ENCODE data around the gene THRA. TPM values are rescaled to one million over a fixed set of nuclear protein-coding genes. Genes with fewer than 3 reads are reported as not detected.

THRA gene
- polyA plus RNA-seq, 3 donors from 2014 or later = 5.0 to 15.0 (median 8.0) TPM

- peaks cover 65 to 70% of the 10 kb centered on the region in 2 donors for H3K4me1 Mint-ChIP-seq
- peak overlapping the region; percentile 74 to 90 (median 87) for H3K4me3 Mint-ChIP-seq
- H3K9me3 Mint-ChIP-seq = no peaks in the 10 kb centered on the region
- H3K36me3 Mint-ChIP-seq = peaks cover 4 to 12% (median 5%) of the 10 kb centered on the region in 3 donors
- peaks cover 18 to 22% (median 20%) of the 10 kb centered on the region in 3 donors for H3K27me3 Mint-ChIP-seq (ENCODE audit: low read depth in 3 of 3)
- peak; percentile 89 to 93 (median 90) for DNase-seq
- peak overlapping the region; percentile 95 to 99 (median 97) for H3K27ac Mint-ChIP-seq
These were observed 33.4 kb downstream of the THRA start for GRCh38 chr17:40095944-40096791.

- peaks cover 18 to 22% (median 20%) of the 10 kb centered on the region in 3 donors for H3K27me3 Mint-ChIP-seq (ENCODE audit: low read depth in 3 of 3)
- H3K27ac Mint-ChIP-seq = peak overlapping the region; percentile 95 to 99 (median 97)
- H3K9me3 Mint-ChIP-seq = no peaks in the 10 kb centered on the region
- H3K4me3 Mint-ChIP-seq = peak overlapping the region; percentile 74 to 90 (median 87)
- peaks cover 70 to 77% of the 10 kb centered on the region in 2 donors for H3K4me1 Mint-ChIP-seq
- no peak for DNase-seq
- peaks cover 4 to 12% (median 5%) of the 10 kb centered on the region in 3 donors for H3K36me3 Mint-ChIP-seq
These were observed 34.3 kb downstream of the THRA start for GRCh38 chr17:40097087-40097486.

GRCh38 chr17:40097931-40098845, 35.4 kb downstream of the THRA start:
- H3K4me1 Mint-ChIP-seq = peaks cover 70 to 79% of the 10 kb centered on the region in 2 donors
- H3K27ac Mint-ChIP-seq = peak overlapping the region; percentile 95 to 99 (median 97)
- no peak for DNase-seq
- peak overlapping the region; percentile 74 to 94 (median 88) for H3K4me3 Mint-ChIP-seq
- H3K9me3 Mint-ChIP-seq = no peaks in the 10 kb centered on the region
- H3K27me3 Mint-ChIP-seq (ENCODE audit: low read depth in 3 of 3) = peaks cover 18 to 22% (median 20%) of the 10 kb centered on the region in 3 donors
- H3K36me3 Mint-ChIP-seq = peaks cover 4 to 12% (median 5%) of the 10 kb centered on the region in 3 donors

- Mint-ChIP-seq H3K27me3 (ENCODE audit: low read depth in 3 of 3) (peaks cover 18 to 26% (median 20%) of the 10 kb centered on the region in 3 donors), H3K36me3 (peaks cover 0 to 5% (median 4%) of the 10 kb centered on the region in 3 donors), H3K9me3 (no peaks in the 10 kb centered on the region), H3K27ac (peak overlapping the region; percentile 95 to 99 (median 97)), H3K4me1 (peaks cover 78 to 84% of the 10 kb centered on the region in 2 donors), H3K4me3 (peak overlapping the region; percentile 74 to 94 (median 85))
- peak; percentile 97 to 99 (median 98) for DNase-seq
These were observed 36.3 kb downstream of the THRA start for GRCh38 chr17:40098846-40099618.

- Mint-ChIP-seq H3K27me3 (ENCODE audit: low read depth in 3 of 3) (peaks cover 20 to 27% (median 20%) of the 10 kb centered on the region in 3 donors), H3K4me1 (peaks cover 84 to 86% of the 10 kb centered on the region in 2 donors), H3K27ac (peak overlapping the region; percentile 95 to 98 (median 96)), H3K4me3 (peak overlapping the region; percentile 74 to 94 (median 85)), H3K9me3 (no peaks in the 10 kb centered on the region), H3K36me3 (peaks cover 0 to 5% (median 2%) of the 10 kb centered on the region in 3 donors)
- no peak for DNase-seq
These were observed 37.1 kb downstream of the THRA start for GRCh38 chr17:40099619-40100418.

- Mint-ChIP-seq H3K4me1 (peaks cover 84 to 86% of the 10 kb centered on the region in 2 donors), H3K27me3 (ENCODE audit: low read depth in 3 of 3) (peaks cover 20 to 27% (median 20%) of the 10 kb centered on the region in 3 donors), H3K36me3 (peaks cover 0 to 5% (median 2%) of the 10 kb centered on the region in 3 donors), H3K9me3 (no peaks in the 10 kb centered on the region), H3K27ac (peak within 1 kb of the TSS; percentile 95 to 98 (median 96)), H3K4me3 (peak within 1 kb of the TSS; percentile 74 to 94 (median 85))
- no peak for DNase-seq
These were observed 37.6 kb downstream of the THRA start, which contains the start of gene NR1D1 for GRCh38 chr17:40100419-40100668. Gene NR1D1 (minus strand): TSS chr17:40100589. CDS start chr17:40100094, 495 bp downstream.

- Mint-ChIP-seq H3K27ac (peak overlapping the region; percentile 95 to 98 (median 96)), H3K27me3 (ENCODE audit: low read depth in 3 of 3) (peaks cover 19 to 24% (median 19%) of the 10 kb centered on the region in 3 donors), H3K4me1 (peaks cover 84 to 86% of the 10 kb centered on the region in 2 donors), H3K4me3 (peak overlapping the region; percentile 74 to 94 (median 85)), H3K36me3 (peaks cover 0 to 5% (median 2%) of the 10 kb centered on the region in 3 donors), H3K9me3 (no peaks in the 10 kb centered on the region)
- DNase-seq = peak; percentile 80 to 85 (median 82)
These were observed 38.1 kb downstream of the THRA start for GRCh38 chr17:40100669-40101366.

- no peaks in the 10 kb centered on the region for H3K36me3 Mint-ChIP-seq
- no peak for DNase-seq
- peaks cover 84 to 86% of the 10 kb centered on the region in 2 donors for H3K4me1 Mint-ChIP-seq
- H3K27me3 Mint-ChIP-seq (ENCODE audit: low read depth in 3 of 3) = peaks cover 13 to 18% (median 13%) of the 10 kb centered on the region in 3 donors
- H3K27ac Mint-ChIP-seq = peak overlapping the region in 5 of 6 donors; percentile 95 to 98 (median 97)
- peak overlapping the region; percentile 74 to 94 (median 85) for H3K4me3 Mint-ChIP-seq
- no peaks in the 10 kb centered on the region for H3K9me3 Mint-ChIP-seq
These were observed 38.8 kb downstream of the THRA start for GRCh38 chr17:40101367-40102210.

- DNase-seq = no peak
- Mint-ChIP-seq H3K4me1 (peaks cover 84 to 86% of the 10 kb centered on the region in 2 donors), H3K36me3 (no peaks in the 10 kb centered on the region), H3K27ac (peak overlapping the region in 4 of 6 donors; percentile 9 to 83 (median 67)), H3K27me3 (ENCODE audit: low read depth in 3 of 3) (peaks cover 14 to 21% (median 19%) of the 10 kb centered on the region in 3 donors), H3K4me3 (peak overlapping the region in 1 of 5 donors; percentile 35), H3K9me3 (no peaks in the 10 kb centered on the region)
These were observed 40.4 kb downstream of the THRA start for GRCh38 chr17:40103071-40103661.

GRCh38 chr17:40103688-40104087, 40.9 kb downstream of the THRA start:
- H3K27ac Mint-ChIP-seq = peak overlapping the region in 3 of 6 donors; percentile 9 to 83 (median 64)
- H3K36me3 Mint-ChIP-seq = no peaks in the 10 kb centered on the region
- H3K27me3 Mint-ChIP-seq (ENCODE audit: low read depth in 3 of 3) = peaks cover 16 to 20% (median 17%) of the 10 kb centered on the region in 3 donors
- peak overlapping the region in 1 of 5 donors; percentile 35 for H3K4me3 Mint-ChIP-seq
- DNase-seq = no peak
- no peaks in the 10 kb centered on the region for H3K9me3 Mint-ChIP-seq
- peaks cover 84 to 86% of the 10 kb centered on the region in 2 donors for H3K4me1 Mint-ChIP-seq

All from immature natural killer cell (primary cell).